GM12874 (cell line): ENCODE results near the gene RAI1.

Experiments used
- CTCF ChIP-seq: IDR thresholded peaks from 2 replicates; pipeline ENCODE4 v1.5.1; 2011; ENCODE audit warnings: low read depth, mild to moderate bottlenecking, control low read depth, low read length, moderate library complexity; ENCODE audit not compliant: insufficient read depth

RAI1 gene

GRCh38 chr17:17696882-17697633, 15.8 kb downstream of the RAI1 start:
- no peak for TF ChIP-seq CTCF

- TF ChIP-seq CTCF, result no peak
Measured at GRCh38 chr17:17698371-17698770, 17.1 kb downstream of the RAI1 start.

- no peak for TF ChIP-seq CTCF
Measured at GRCh38 chr17:17698869-17699351, 17.7 kb downstream of the RAI1 start.

- no peak for TF ChIP-seq CTCF
Measured at GRCh38 chr17:17699491-17699890, 18.2 kb downstream of the RAI1 start.

GRCh38 chr17:17700251-17700969, 19.2 kb downstream of the RAI1 start:
- no peak for TF ChIP-seq CTCF

GRCh38 chr17:17701112-17701511, 19.9 kb downstream of the RAI1 start:
- TF ChIP-seq CTCF, result no peak

- no peak for TF ChIP-seq CTCF
Measured at GRCh38 chr17:17701658-17702057, 20.4 kb downstream of the RAI1 start.
